Measurements from ENCODE around the gene SHISA4.

DNA sequence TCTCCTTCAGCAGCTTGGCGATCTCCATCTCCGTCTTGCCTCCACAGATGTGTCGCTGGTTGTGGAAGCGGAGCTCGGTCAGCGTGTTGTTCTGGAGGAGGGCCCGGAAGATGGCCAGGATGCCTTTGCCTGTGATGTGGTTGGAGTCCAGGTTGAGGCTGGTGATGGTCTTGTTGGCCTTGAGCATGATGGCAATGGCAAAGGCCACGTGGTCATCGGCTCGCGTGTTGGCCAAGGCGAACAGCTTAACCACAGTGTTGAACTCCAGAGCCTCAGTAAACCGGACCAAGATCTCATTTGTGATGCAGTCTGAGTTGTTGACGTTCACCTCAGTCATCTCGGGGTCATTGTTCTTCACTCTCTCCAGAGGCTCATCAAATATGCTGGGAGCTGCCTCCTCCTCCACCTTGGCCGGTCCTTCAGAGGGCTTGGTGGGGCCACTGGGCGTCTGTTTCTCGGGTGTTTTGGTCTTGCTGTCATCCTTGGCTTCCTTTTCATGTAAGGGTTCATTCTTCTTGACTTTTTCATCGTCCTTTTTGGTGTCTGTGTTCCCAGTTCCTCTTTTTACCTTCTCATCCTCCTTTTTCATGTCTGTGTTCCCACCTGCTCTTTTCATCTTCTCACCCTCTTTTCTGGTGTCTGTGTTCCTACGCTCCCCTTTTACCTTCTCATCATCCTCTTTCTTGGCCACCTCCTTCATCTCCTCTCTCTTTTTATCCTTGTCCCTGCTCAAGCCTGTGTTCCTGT, 11.2 kb downstream of the SHISA4 start:
- TF ChIP-seq, protein P1, sequence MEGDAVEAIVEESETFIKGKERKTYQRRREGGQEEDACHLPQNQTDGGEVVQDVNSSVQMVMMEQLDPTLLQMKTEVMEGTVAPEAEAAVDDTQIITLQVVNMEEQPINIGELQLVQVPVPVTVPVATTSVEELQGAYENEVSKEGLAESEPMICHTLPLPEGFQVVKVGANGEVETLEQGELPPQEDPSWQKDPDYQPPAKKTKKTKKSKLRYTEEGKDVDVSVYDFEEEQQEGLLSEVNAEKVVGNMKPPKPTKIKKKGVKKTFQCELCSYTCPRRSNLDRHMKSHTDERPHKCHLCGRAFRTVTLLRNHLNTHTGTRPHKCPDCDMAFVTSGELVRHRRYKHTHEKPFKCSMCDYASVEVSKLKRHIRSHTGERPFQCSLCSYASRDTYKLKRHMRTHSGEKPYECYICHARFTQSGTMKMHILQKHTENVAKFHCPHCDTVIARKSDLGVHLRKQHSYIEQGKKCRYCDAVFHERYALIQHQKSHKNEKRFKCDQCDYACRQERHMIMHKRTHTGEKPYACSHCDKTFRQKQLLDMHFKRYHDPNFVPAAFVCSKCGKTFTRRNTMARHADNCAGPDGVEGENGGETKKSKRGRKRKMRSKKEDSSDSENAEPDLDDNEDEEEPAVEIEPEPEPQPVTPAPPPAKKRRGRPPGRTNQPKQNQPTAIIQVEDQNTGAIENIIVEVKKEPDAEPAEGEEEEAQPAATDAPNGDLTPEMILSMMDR (IDR thresholded peaks at IDR 0.05): no peak
- no peak for TF ChIP-seq POLR2A (IDR thresholded peaks at IDR 0.05)
